ENCODE measurements around the gene PPP1R1B.

The PPP1R1B gene

DNA sequence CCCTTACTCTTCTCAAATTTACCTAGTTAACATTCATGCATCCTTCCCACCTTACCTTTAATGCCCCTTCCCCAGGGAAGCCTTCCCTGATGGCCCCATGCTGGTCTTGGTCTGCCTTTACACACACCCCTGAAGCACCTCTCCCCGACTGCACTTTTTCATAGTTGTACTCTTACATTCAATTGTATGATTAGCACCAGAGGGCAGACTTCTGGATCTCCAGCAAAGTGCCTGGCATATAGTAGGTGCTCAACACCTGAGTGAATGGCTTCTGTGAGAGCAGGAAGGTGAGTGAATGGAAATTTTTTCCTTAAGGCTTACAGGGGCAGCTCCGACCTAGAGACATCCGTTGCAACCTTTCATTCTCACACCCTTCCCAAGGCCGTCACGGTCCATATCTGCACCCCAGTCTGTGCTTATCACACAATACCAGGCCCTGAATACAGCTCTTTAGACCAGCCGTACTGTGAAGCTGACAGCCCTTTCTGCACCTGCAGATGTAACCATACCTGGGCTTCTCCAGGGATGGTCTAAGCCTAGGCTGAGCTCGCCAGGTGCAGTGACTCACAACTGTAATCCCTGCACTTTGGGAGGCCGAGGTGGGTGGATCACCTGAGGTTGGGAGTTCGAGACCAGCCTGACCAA is 56.7 kb downstream of the PPP1R1B start:
- POLR2A ChIA-PET = no interaction called here
- no peak for DNase-seq (ENCODE audit: low read depth, low spot score)
- TF ChIP-seq CTCF (IDR thresholded peaks at IDR 0.05; ENCODE audit: insufficient read depth, low read length, missing control alignments) = no peak
- H3K4me3 ChIP-seq (ENCODE audit: low read depth, low read length) = no peak overlapping the region
- CTCF ChIA-PET = interaction anchor here (1.0 to 2.4 kb wide), 4 partner anchors 12 to 63 kb away, joined by 4 to 10 read pairs (median 6); partner anchors contain the start of gene PNMT

DNA sequence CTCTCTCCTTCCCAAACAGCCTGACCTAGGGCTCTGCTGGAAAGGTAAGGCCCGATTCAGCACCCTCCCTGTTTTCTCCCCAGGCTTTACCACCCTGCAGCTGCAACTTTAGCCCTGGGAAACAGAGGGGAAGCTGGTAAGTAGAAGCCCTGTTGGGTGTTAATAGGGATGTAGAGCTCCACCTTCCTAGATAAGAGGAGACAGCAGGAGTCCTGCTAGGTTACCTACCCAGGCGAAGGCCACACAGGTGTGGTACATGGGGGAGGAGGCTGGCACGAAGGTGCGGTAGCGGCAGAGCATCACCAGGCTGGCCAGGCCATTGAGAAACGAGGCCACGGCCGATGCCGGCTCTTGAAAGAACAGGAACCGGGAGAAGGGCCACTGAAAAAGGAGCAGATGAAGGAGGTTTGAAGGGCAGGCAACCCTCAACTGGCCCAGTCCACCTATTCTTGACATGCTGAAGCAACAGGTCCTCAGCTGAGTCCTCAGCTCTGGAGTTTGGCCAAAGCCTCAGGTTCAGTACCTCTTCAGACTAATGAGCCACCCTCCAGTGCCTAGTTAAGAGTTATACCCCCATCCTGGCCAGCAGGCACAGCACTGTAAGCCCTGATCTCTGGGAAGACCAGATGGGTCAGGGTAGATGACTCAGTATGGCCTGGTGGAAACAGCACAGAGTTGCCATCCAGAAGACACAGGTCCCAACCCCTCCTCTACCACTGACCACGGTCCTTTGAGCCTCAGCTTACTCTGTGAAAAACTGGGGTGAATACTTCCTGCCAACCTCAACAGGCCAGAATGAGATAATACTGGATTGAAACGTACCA is 57.8 kb downstream of the PPP1R1B start:
- TF ChIP-seq CTCF (IDR thresholded peaks at IDR 0.05; ENCODE audit: insufficient read depth, low read length, missing control alignments) = no peak
- POLR2A ChIA-PET = no interaction called here
- CTCF ChIA-PET = interaction anchor here (1.1 to 2.2 kb wide), 3 partner anchors 9 to 63 kb away, joined by 4 to 8 read pairs (median 4); partner anchors contain the start of gene PNMT
- DNase-seq (ENCODE audit: low read depth, low spot score) = no peak
- no peak overlapping the region for H3K4me3 ChIP-seq (ENCODE audit: low read depth, low read length)

Measured in AG04449 (cell line).